ENCODE data around the gene RNF151.
"Not testable (repeated sequence)": the region's sequence is repeated elsewhere in the genome, so short reads cannot be mapped to it uniquely, and the experiment has no call there.

DNA sequence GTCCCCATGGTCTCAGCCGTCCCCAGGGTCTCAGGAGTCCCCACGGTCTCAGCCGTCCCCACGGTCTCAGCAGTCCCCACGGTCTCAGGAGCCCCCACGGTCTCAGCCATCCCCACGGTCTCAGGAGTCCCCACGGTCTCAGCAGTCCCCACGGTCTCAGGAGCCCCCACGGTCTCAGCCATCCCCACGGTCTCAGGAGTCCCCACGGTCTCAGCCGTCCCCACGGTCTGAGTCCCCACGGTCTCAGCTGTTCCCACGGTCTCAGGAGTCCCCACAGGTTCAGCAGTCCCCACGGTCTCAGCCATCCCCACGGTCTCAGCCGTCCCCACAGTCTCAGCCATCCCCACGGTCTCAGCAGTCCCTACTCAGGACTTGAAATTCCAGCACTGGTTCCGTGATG lies 46.5 kb upstream of the RNF151 start:
- TF ChIP-seq POLR2AphosphoS2 (IDR thresholded peaks at IDR 0.05; ENCODE audit: low read depth, low read length); FOS (IDR thresholded peaks at IDR 0.05; ENCODE audit: borderline replicate concordance, extremely low read depth, insufficient read length); KDM1A (IDR thresholded peaks at IDR 0.05; ENCODE audit: borderline replicate concordance): not testable (repeated sequence)
- TF ChIP-seq, protein P1, sequence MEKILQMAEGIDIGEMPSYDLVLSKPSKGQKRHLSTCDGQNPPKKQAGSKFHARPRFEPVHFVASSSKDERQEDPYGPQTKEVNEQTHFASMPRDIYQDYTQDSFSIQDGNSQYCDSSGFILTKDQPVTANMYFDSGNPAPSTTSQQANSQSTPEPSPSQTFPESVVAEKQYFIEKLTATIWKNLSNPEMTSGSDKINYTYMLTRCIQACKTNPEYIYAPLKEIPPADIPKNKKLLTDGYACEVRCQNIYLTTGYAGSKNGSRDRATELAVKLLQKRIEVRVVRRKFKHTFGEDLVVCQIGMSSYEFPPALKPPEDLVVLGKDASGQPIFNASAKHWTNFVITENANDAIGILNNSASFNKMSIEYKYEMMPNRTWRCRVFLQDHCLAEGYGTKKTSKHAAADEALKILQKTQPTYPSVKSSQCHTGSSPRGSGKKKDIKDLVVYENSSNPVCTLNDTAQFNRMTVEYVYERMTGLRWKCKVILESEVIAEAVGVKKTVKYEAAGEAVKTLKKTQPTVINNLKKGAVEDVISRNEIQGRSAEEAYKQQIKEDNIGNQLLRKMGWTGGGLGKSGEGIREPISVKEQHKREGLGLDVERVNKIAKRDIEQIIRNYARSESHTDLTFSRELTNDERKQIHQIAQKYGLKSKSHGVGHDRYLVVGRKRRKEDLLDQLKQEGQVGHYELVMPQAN (conservative IDR thresholded peaks at IDR 0.05), result not testable (repeated sequence)

Measured in GM12878 (cell line).